ENCODE results near the gene NKPD1. TPM values are rescaled to one million over a fixed set of nuclear protein-coding genes. Genes with fewer than 3 reads are reported as not detected.

NKPD1 gene
- total and polyA plus RNA-seq, 2 experiments from 2014 or later: 0.24 to 1.3 TPM

- DNase-seq (ENCODE audit: low spot score) (no peak), ATAC-seq (no peak)
- TF ChIP-seq POLR2AphosphoS5 (IDR thresholded peaks at IDR 0.05; ENCODE audit: low read depth) (no peak), JUNB (IDR thresholded peaks at IDR 0.05; ENCODE audit: unreplicated experiment) (no peak), REST (IDR thresholded peaks at IDR 0.05; ENCODE audit: unreplicated experiment) (no peak), ZNF331 (CRISPR knock-in tag; IDR thresholded peaks at IDR 0.05; ENCODE audit: low read depth) (no peak), ETS1 (IDR thresholded peaks at IDR 0.05) (no peak)
- H3K27me3 Mint-ChIP-seq (ENCODE audit: insufficient read depth, low read depth, poor library complexity): peaks cover 13% of the 10 kb centered on the region
- no peak overlapping the region for H2AFZ ChIP-seq
- peak overlapping the region; percentile 79; the same call in 1 of the 2 replicates for H3K27ac Mint-ChIP-seq
- peaks cover 64% of the 10 kb centered on the region for H3K79me2 ChIP-seq (replicated peaks; ENCODE audit: insufficient read depth)
- peaks cover 12% of the 10 kb centered on the region for H4K20me1 ChIP-seq (replicated peaks; ENCODE audit: insufficient read depth)
- H3K4me1 ChIP-seq (ENCODE audit: insufficient read depth): peaks cover 17% of the 10 kb centered on the region; the same call in 1 of the 2 replicates
- H3K9me2 ChIP-seq (ENCODE audit: insufficient read depth): no peaks in the 10 kb centered on the region
- no peaks in the 10 kb centered on the region for H3K36me3 ChIP-seq (ENCODE audit: insufficient read depth)
- no peak overlapping the region for H3K4me2 ChIP-seq
- no peaks in the 10 kb centered on the region for H3F3A ChIP-seq (replicated peaks; ENCODE audit: low read depth)
- H3K27ac ChIP-seq (ENCODE audit: low read depth): no peak overlapping the region
- no peaks in the 10 kb centered on the region; the same call in 2 of the 3 replicates for H3K36me3 Mint-ChIP-seq (ENCODE audit: low read depth)
- no peak overlapping the region for H3K4me3 ChIP-seq
- H3K9me3 Mint-ChIP-seq: no peaks in the 10 kb centered on the region
- no peaks in the 10 kb centered on the region for H3K27me3 ChIP-seq (ENCODE audit: insufficient read depth)
- peaks cover 45% of the 10 kb centered on the region for H3K4me1 Mint-ChIP-seq
- no peak overlapping the region for H3K4me3 Mint-ChIP-seq
Observed at GRCh38 chr19:45133661-45134060, 27.1 kb downstream of the NKPD1 start.

GRCh38 chr19:45130888-45131615 lies 29.7 kb downstream of the NKPD1 start:
- H3K79me2 ChIP-seq (replicated peaks; ENCODE audit: insufficient read depth): peaks cover 69% of the 10 kb centered on the region
- Mint-ChIP-seq H3K27ac (no peak overlapping the region), H3K4me1 (peaks cover 24% of the 10 kb centered on the region), H3K9me3 (no peaks in the 10 kb centered on the region), H3K36me3 (ENCODE audit: low read depth) (no peaks in the 10 kb centered on the region; the same call in 2 of the 3 replicates), H3K4me3 (no peak overlapping the region), H3K27me3 (ENCODE audit: insufficient read depth, low read depth, poor library complexity) (peaks cover 6% of the 10 kb centered on the region)
- H3K4me3 ChIP-seq: no peak overlapping the region
- H3K36me3 ChIP-seq (ENCODE audit: insufficient read depth): no peaks in the 10 kb centered on the region
- H3K4me1 ChIP-seq (ENCODE audit: insufficient read depth): 0 out of 2 replicates have a peak, but pooled peaks cover 8% of the 10 kb centered on the region
- H4K20me1 ChIP-seq (replicated peaks; ENCODE audit: insufficient read depth): peaks cover 30% of the 10 kb centered on the region
- ATAC-seq (peak; percentile 58), DNase-seq (ENCODE audit: low spot score) (no peak)
- H3K9me2 ChIP-seq (ENCODE audit: insufficient read depth): no peaks in the 10 kb centered on the region
- TF ChIP-seq EZH2phosphoT487 (IDR thresholded peaks at IDR 0.05; ENCODE audit: unreplicated experiment): no peak
- TF ChIP-seq CTCF (conservative IDR thresholded peaks at IDR 0.05; ENCODE audit: low read depth in 2 of 2): peak in 1 of 2 experiments; percentile 35; a peak in 3 of 4 replicates
- no peak for TF ChIP-seq ETS1 (IDR thresholded peaks at IDR 0.05)
- no peak for TF ChIP-seq EZH2 (IDR thresholded peaks at IDR 0.05; ENCODE audit: low read depth, unreplicated experiment)
- no peak for TF ChIP-seq JUNB (IDR thresholded peaks at IDR 0.05; ENCODE audit: unreplicated experiment)
- H2AFZ ChIP-seq: no peak overlapping the region
- H3F3A ChIP-seq (replicated peaks; ENCODE audit: low read depth): 0 out of 2 replicates have a peak, but pooled peaks cover 2% of the 10 kb centered on the region
- H3K4me2 ChIP-seq: no peak overlapping the region
- no peaks in the 10 kb centered on the region for H3K27me3 ChIP-seq (ENCODE audit: insufficient read depth)
- no peak overlapping the region for H3K27ac ChIP-seq (ENCODE audit: low read depth)
